ENCODE results near the gene CTSC. TPM values are rescaled to one million over a fixed set of nuclear protein-coding genes. Genes with fewer than 3 reads are reported as not detected.

Gene CTSC
- total RNA-seq, 1 experiment from 2014 or later = 359 TPM

GRCh38 chr11:88363004-88363403, 25.5 kb upstream of the CTSC start:
- DNase-seq = no peak
- H3K4me1 Mint-ChIP-seq = peaks cover 9 to 10% of the 10 kb centered on the region in 2 experiments
- no peaks in the 10 kb centered on the region for H3K36me3 Mint-ChIP-seq (ENCODE audit: insufficient read depth in 1 of 3, low read depth in 3 of 3)
- no peak overlapping the region for H4K5ac ChIP-seq (ENCODE audit: insufficient read length, low read depth, low read length)
- H3K27ac ChIP-seq (ENCODE audit: insufficient read length, low read depth, low read length) = no peak overlapping the region
- no peak overlapping the region for H4K91ac ChIP-seq (ENCODE audit: insufficient read length, low read depth, low read length)
- no peak overlapping the region for H3K14ac ChIP-seq (ENCODE audit: insufficient read depth, low read length)
- no peak overlapping the region for H2BK20ac ChIP-seq (ENCODE audit: low read depth, low read length, poor library complexity, severe bottlenecking)
- no peaks in the 10 kb centered on the region for H3K27me3 Mint-ChIP-seq (ENCODE audit: low read depth)
- H3K4me1 ChIP-seq (ENCODE audit: insufficient read depth, low read length) = no peaks in the 10 kb centered on the region; the same call in 1 of the 2 replicates
- no peaks in the 10 kb centered on the region for H3K9me3 ChIP-seq (ENCODE audit: control insufficient read depth, low read depth, low read length)
- no peaks in the 10 kb centered on the region for H3K23me2 ChIP-seq (ENCODE audit: insufficient read length, low read depth, low read length, poor library complexity, severe bottlenecking)
- no peaks in the 10 kb centered on the region for H3K27me3 ChIP-seq (ENCODE audit: insufficient read depth, low read length)
- no peak overlapping the region for H2AFZ ChIP-seq (ENCODE audit: low read length)
- H3K4me2 ChIP-seq (ENCODE audit: insufficient read depth, insufficient read length, low read length) = no peak overlapping the region
- no peak overlapping the region for H3K18ac ChIP-seq (ENCODE audit: insufficient read length, low read depth, low read length)
- no peak for TF ChIP-seq CTCF (conservative IDR thresholded peaks at IDR 0.05)
- no peaks in the 10 kb centered on the region for H3K9me3 Mint-ChIP-seq
- H2AK5ac ChIP-seq (ENCODE audit: insufficient read length, low read length) = no peak overlapping the region
- H2BK15ac ChIP-seq (ENCODE audit: low read depth, low read length) = no peak overlapping the region
- H3K4me3 Mint-ChIP-seq = no peak overlapping the region
- H3K79me1 ChIP-seq (ENCODE audit: insufficient read depth, low read depth, low read length, poor library complexity, severe bottlenecking) = no peaks in the 10 kb centered on the region
- H3K23ac ChIP-seq (ENCODE audit: insufficient read length, low read depth, low read length) = no peak overlapping the region
- H3K27ac Mint-ChIP-seq = no peak overlapping the region
- no peaks in the 10 kb centered on the region for H3K79me2 ChIP-seq (ENCODE audit: insufficient read depth, low read length)
- H2BK5ac ChIP-seq (ENCODE audit: insufficient read length, low read length) = no peak overlapping the region
- no peak overlapping the region for H3T11ph ChIP-seq (ENCODE audit: low read length)
- H3K4ac ChIP-seq (ENCODE audit: low read depth, low read length) = no peak overlapping the region
- H2BK12ac ChIP-seq (ENCODE audit: insufficient read length, low read depth, low read length) = no peak overlapping the region
- H4K8ac ChIP-seq (replicated peaks; ENCODE audit: insufficient read length, low read depth, low read length) = no peak overlapping the region
- no peaks in the 10 kb centered on the region for H4K20me1 ChIP-seq (ENCODE audit: control insufficient read depth, insufficient read depth, insufficient read length)
- H2BK120ac ChIP-seq (ENCODE audit: low read depth, low read length, poor library complexity, severe bottlenecking) = no peak overlapping the region
- H3K56ac ChIP-seq (ENCODE audit: insufficient read length, low read depth, low read length) = no peak overlapping the region
- no CpG with 5 or more reads among the region's 1 CpG for WGBS (ENCODE audit: extremely low coverage, insufficient read length, low lambda C conversion rate)
- no peak overlapping the region for H3K9ac ChIP-seq (ENCODE audit: extremely low read depth, insufficient read length, low read length)
